ENCODE results near the gene EIF3L.

DNA sequence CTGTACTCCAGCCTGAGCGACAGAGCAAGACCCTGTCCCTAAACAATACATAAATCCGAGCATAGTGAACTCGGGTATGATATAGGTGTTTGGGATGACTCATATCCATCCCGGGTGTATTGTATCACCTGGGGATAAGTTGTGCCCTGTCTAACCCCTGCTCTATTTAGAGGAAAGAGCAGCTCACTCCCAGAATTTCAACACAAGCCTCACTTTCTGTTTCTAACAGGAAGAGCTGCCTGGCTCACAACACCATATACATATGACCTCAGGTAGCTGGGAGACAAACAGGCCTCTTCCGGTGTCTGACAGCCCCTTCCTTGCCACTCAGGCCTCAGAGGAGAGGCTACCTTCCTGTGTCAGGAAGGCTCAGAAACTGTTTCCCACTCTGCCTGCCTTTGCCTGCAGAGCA lies 47.0 kb downstream of the EIF3L start:
- TF ChIP-seq EZH2 (IDR thresholded peaks at IDR 0.05; ENCODE audit: low read depth), result no peak
- TF ChIP-seq, protein P1, sequence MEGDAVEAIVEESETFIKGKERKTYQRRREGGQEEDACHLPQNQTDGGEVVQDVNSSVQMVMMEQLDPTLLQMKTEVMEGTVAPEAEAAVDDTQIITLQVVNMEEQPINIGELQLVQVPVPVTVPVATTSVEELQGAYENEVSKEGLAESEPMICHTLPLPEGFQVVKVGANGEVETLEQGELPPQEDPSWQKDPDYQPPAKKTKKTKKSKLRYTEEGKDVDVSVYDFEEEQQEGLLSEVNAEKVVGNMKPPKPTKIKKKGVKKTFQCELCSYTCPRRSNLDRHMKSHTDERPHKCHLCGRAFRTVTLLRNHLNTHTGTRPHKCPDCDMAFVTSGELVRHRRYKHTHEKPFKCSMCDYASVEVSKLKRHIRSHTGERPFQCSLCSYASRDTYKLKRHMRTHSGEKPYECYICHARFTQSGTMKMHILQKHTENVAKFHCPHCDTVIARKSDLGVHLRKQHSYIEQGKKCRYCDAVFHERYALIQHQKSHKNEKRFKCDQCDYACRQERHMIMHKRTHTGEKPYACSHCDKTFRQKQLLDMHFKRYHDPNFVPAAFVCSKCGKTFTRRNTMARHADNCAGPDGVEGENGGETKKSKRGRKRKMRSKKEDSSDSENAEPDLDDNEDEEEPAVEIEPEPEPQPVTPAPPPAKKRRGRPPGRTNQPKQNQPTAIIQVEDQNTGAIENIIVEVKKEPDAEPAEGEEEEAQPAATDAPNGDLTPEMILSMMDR (conservative IDR thresholded peaks at IDR 0.05), result no peak

All from PC-9 (cell line).